ENCODE results near the gene SLC29A3.

The SLC29A3 gene

GRCh38 chr10:71396084-71396710 lies 77.1 kb downstream of the SLC29A3 start:
- DNase-seq: peak; percentile 46

- DNase-seq: peak; percentile 8
Observed at GRCh38 chr10:71396711-71397295, 77.7 kb downstream of the SLC29A3 start, which contains the start of gene CDH23. Gene CDH23 (plus strand): TSS chr10:71396920. CDS start chr10:71439832, 42,912 bp downstream.

GRCh38 chr10:71397296-71398212 lies 78.5 kb downstream of the SLC29A3 start:
- peak; percentile 1 for DNase-seq

GRCh38 chr10:71398976-71399375 lies 79.9 kb downstream of the SLC29A3 start:
- no peak for DNase-seq

GRCh38 chr10:71399946-71400345 lies 80.9 kb downstream of the SLC29A3 start:
- no peak for DNase-seq

GRCh38 chr10:71401056-71401455 lies 82.0 kb downstream of the SLC29A3 start:
- DNase-seq: no peak

GRCh38 chr10:71402005-71402404 lies 82.9 kb downstream of the SLC29A3 start:
- DNase-seq: no peak

- no peak for DNase-seq
Observed at GRCh38 chr10:71404503-71405295, 85.6 kb downstream of the SLC29A3 start.

- no peak for DNase-seq
Observed at GRCh38 chr10:71406878-71407277, 87.8 kb downstream of the SLC29A3 start.

- DNase-seq: no peak
Observed at GRCh38 chr10:71408436-71409225, 89.6 kb downstream of the SLC29A3 start.

GRCh38 chr10:71409516-71410104 lies 90.6 kb downstream of the SLC29A3 start:
- DNase-seq: no peak
